Mammary epithelial cell (primary cell): ENCODE measurements around the gene LRP8.

Experiments
- EZH2 ChIP-seq: IDR thresholded peaks from 2 replicates; pipeline ENCODE4 v1.6.1; 2012; ENCODE audit warnings: low read length, inconsistent platforms, borderline replicate concordance
- TF ChIP-seq, protein P1 (sequence below), 2 donors: IDR thresholded peaks in 1 of 2; conservative IDR thresholded peaks in 1 of 2; 2 replicates each; pipeline ENCODE4 v1.5.1; 2011 to 2012; ENCODE audit warnings: inconsistent platforms in 2 of 2, low read length in 2 of 2, mild to moderate bottlenecking in 2 of 2, control low read depth in 1 of 2, low read depth in 1 of 2; ENCODE audit not compliant: insufficient read depth in 1 of 2; ENCODE audit errors: extremely low read depth in 1 of 2

DNA sequence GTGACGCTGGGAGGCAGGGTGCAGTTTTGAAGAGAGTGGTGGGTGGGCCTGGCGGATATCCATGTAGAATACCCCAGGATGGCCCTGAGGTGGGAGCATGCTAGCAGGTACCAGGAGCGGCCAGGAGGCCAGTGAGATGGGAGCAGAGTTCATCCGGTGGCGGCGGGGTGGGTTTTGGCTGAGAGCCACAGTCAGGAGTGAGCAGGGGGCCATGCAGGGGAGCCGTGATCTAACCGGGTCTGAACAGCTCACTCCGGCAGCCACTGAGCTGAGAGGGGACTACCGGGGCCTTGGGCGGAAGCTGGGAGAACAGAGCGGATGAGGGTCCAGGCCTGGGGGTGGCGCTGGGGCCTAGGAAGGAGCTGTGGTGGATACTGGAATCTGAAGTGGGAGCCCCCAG lies 47.6 kb upstream of the LRP8 start:
- TF ChIP-seq, protein P1, sequence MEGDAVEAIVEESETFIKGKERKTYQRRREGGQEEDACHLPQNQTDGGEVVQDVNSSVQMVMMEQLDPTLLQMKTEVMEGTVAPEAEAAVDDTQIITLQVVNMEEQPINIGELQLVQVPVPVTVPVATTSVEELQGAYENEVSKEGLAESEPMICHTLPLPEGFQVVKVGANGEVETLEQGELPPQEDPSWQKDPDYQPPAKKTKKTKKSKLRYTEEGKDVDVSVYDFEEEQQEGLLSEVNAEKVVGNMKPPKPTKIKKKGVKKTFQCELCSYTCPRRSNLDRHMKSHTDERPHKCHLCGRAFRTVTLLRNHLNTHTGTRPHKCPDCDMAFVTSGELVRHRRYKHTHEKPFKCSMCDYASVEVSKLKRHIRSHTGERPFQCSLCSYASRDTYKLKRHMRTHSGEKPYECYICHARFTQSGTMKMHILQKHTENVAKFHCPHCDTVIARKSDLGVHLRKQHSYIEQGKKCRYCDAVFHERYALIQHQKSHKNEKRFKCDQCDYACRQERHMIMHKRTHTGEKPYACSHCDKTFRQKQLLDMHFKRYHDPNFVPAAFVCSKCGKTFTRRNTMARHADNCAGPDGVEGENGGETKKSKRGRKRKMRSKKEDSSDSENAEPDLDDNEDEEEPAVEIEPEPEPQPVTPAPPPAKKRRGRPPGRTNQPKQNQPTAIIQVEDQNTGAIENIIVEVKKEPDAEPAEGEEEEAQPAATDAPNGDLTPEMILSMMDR (conservative IDR thresholded peaks at IDR 0.05 in 1 of 2, IDR thresholded peaks at IDR 0.05 in 1 of 2; ENCODE audit: extremely low read depth in 1 of 2, insufficient read depth in 1 of 2, low read depth in 1 of 2, low read length in 2 of 2) = no peak
- TF ChIP-seq EZH2 = no peak
